GM18909 (cell line): ENCODE measurements around the gene KCTD16.

Source experiments
- ATAC-seq: cut with Tn5 transposase; IDR thresholded peaks from one replicate; pipeline ENCODE4 v1.9.1; 2021; ENCODE audit warnings: mild to moderate bottlenecking; ENCODE audit not compliant: unreplicated experiment, poor library complexity

KCTD16 gene

GRCh38 chr5:144156767-144157171 lies 13.9 kb upstream of the KCTD16 start:
- ATAC-seq: no peak

- no peak for ATAC-seq
Measured at GRCh38 chr5:144162686-144163085, 8.0 kb upstream of the KCTD16 start.

GRCh38 chr5:144166696-144167095 lies 4.0 kb upstream of the KCTD16 start:
- ATAC-seq: no peak

- ATAC-seq: no peak
Measured at GRCh38 chr5:144167998-144168397, 2.7 kb upstream of the KCTD16 start.

- no peak for ATAC-seq
Measured at GRCh38 chr5:144169904-144170275, 783 bp upstream of the KCTD16 start.

- ATAC-seq: no peak
Measured at GRCh38 chr5:144173766-144174165, 3.1 kb downstream of the KCTD16 start.

GRCh38 chr5:144177548-144177947 lies 6.9 kb downstream of the KCTD16 start:
- no peak for ATAC-seq

GRCh38 chr5:144179226-144179625 lies 8.6 kb downstream of the KCTD16 start:
- no peak for ATAC-seq

- no peak for ATAC-seq
Measured at GRCh38 chr5:144183254-144183889, 12.7 kb downstream of the KCTD16 start.

- ATAC-seq: peak; percentile 83
Measured at GRCh38 chr5:144187699-144188294, 17.1 kb downstream of the KCTD16 start.

- peak; percentile 55 for ATAC-seq
Measured at GRCh38 chr5:144189800-144190429, 19.2 kb downstream of the KCTD16 start.

GRCh38 chr5:144191531-144191930 lies 20.9 kb downstream of the KCTD16 start:
- no peak for ATAC-seq

- peak; percentile 83 for ATAC-seq
Measured at GRCh38 chr5:144191998-144192397, 21.3 kb downstream of the KCTD16 start.

GRCh38 chr5:144192661-144193060 lies 22.0 kb downstream of the KCTD16 start:
- no peak for ATAC-seq

GRCh38 chr5:144194144-144194543 lies 23.5 kb downstream of the KCTD16 start:
- no peak for ATAC-seq

- no peak for ATAC-seq
Measured at GRCh38 chr5:144195448-144195847, 24.8 kb downstream of the KCTD16 start.

GRCh38 chr5:144196612-144197011 lies 25.9 kb downstream of the KCTD16 start:
- ATAC-seq: no peak

- no peak for ATAC-seq
Measured at GRCh38 chr5:144198386-144198785, 27.7 kb downstream of the KCTD16 start.

- ATAC-seq: no peak
Measured at GRCh38 chr5:144201588-144201987, 30.9 kb downstream of the KCTD16 start.

- ATAC-seq: no peak
Measured at GRCh38 chr5:144202072-144202471, 31.4 kb downstream of the KCTD16 start.

- ATAC-seq: no peak
Measured at GRCh38 chr5:144202726-144203125, 32.1 kb downstream of the KCTD16 start.
